Body of pancreas (tissue), 4 donors: ENCODE measurements around the gene ANKRD13C. TPM values are rescaled to one million over a fixed set of nuclear protein-coding genes. Genes with fewer than 3 reads are reported as not detected.

Experiments used
- ATAC-seq: fragments of 150-250 bp; one replicate; pipeline ENCODE4 v1.9.1; 2016
- DNase-seq, 4 donors: peaks; one replicate each; pipeline ENCODE4 v3.0.0-alpha.2; 2019
- H3K27ac ChIP-seq, 4 donors: fragments of 200-600 bp; sonication (generic); 1 replicate in 3 of 4; 2 replicates in 1 of 4; pipeline versions ENCODE4 v1.5.1 to v1.6.1; 2016 to 2019; ENCODE audit warnings: mild to moderate bottlenecking in 1 of 4, mixed read lengths in 1 of 4, moderate library complexity in 1 of 4
- H3K27me3 ChIP-seq, 2 donors: fragments of 200-600 bp; sonication (generic); one replicate each; pipeline ENCODE4 v1.6.0; 2016; ENCODE audit warnings: mild to moderate bottlenecking in 1 of 2
- H3K36me3 ChIP-seq, 2 donors: fragments of 200-600 bp; sonication (generic); replicated peaks in 1 of 2; 2 replicates each; pipeline ENCODE4 v1.5.1; 2016; ENCODE audit warnings: low read depth in 2 of 2; ENCODE audit not compliant: insufficient read depth in 1 of 2
- H3K4me1 ChIP-seq: fragments of 200-600 bp; sonication (generic); one replicate; pipeline ENCODE4 v1.6.0; 2016
- H3K4me3 ChIP-seq, 2 donors: fragments of 200-600 bp; sonication (generic); 1 replicate in 1 of 2; 2 replicates in 1 of 2; pipeline ENCODE4 v1.5.1; 2016 to 2019
- H3K9me3 ChIP-seq, 3 donors: fragments of 200-600 bp; sonication (generic); 1 replicate in 2 of 3; 2 replicates in 1 of 3; pipeline ENCODE4 v1.5.1; 2016
- CTCF ChIP-seq, 7 experiments: fragments of 450-650 bp in 4 of 7; fragments of 200-600 bp in 3 of 7; sonication (generic) in 3 of 7; IDR thresholded peaks; one replicate each; pipeline ENCODE4 v1.5.1; 2016 to 2019; ENCODE audit warnings: antibody characterized with exemption in 7 of 7
- POLR2A ChIP-seq, 3 donors: fragments of 450-650 bp; IDR thresholded peaks; one replicate each; pipeline ENCODE4 v1.6.1; 2016; ENCODE audit warnings: antibody characterized with exemption in 3 of 3, mild to moderate bottlenecking in 2 of 3
- WGBS, 2 donors: methylation state at CpG; one replicate each; pipeline ENCODE4 v1.1.5; 2017; 5-methylcytosine and 5-hydroxymethylcytosine counted together
- intact Hi-C: fragments of 100-400 bp; cut with DNase I; formaldehyde crosslinking; loops from one replicate; pipeline ENCODE4 v1.15.1; 2023
- total RNA-seq, 2 donors: library from RNA; depleted of rRNA; stranded (reverse); fragments of >200 nt; gene quantifications; one replicate each; pipeline ENCODE4 v1.1.0, GENCODE V29; 2016

ANKRD13C gene
- total RNA-seq, 2 donors from 2014 or later, result 13.7 to 21.8 TPM

- Histone ChIP-seq H3K36me3 (no peaks in the 10 kb centered on the region), H3K27me3 (no peaks in the 10 kb centered on the region), H3K4me3 (no peak overlapping the region), H3K27ac (no peak overlapping the region), H3K9me3 (no peaks in the 10 kb centered on the region), H3K4me1 (no peaks in the 10 kb centered on the region)
- ATAC-seq, result no peak
- 79 to 82% methylated on average over 7 of the region's 7 CpGs for WGBS, 2 donors
- intact Hi-C loops, result no loop called here
- TF ChIP-seq POLR2A (IDR thresholded peaks at IDR 0.05), result no peak
- no peak for TF ChIP-seq CTCF (IDR thresholded peaks at IDR 0.05)
- no peak for DNase-seq
Measured at GRCh38 chr1:70397013-70397412, 42.5 kb upstream of the ANKRD13C start.

- TF ChIP-seq POLR2A (IDR thresholded peaks at IDR 0.05) (no peak), CTCF (IDR thresholded peaks at IDR 0.05) (no peak)
- ATAC-seq (no peak), DNase-seq (no peak)
- no peaks in the 10 kb centered on the region for H3K9me3 ChIP-seq
- H3K27ac ChIP-seq, result no peak overlapping the region
- no peak overlapping the region for H3K4me3 ChIP-seq
- no peaks in the 10 kb centered on the region for H3K4me1 ChIP-seq
- WGBS, 2 donors, result 51 to 66% methylated on average over 2 of the region's 2 CpGs
- H3K36me3 ChIP-seq, result no peaks in the 10 kb centered on the region
- intact Hi-C loops, result no loop called here
- no peaks in the 10 kb centered on the region for H3K27me3 ChIP-seq
Measured at GRCh38 chr1:70396607-70397006, 42.1 kb upstream of the ANKRD13C start.

GRCh38 chr1:70392626-70393025 is 38.1 kb upstream of the ANKRD13C start:
- no peak for DNase-seq
- ATAC-seq, result no peak
- TF ChIP-seq POLR2A (IDR thresholded peaks at IDR 0.05) (no peak), CTCF (IDR thresholded peaks at IDR 0.05) (no peak)
- Histone ChIP-seq H3K36me3 (no peaks in the 10 kb centered on the region), H3K4me1 (no peaks in the 10 kb centered on the region), H3K4me3 (no peak overlapping the region), H3K27ac (no peak overlapping the region), H3K9me3 (no peaks in the 10 kb centered on the region), H3K27me3 (no peaks in the 10 kb centered on the region)
- intact Hi-C loops, result no loop called here

- no peaks in the 10 kb centered on the region for H3K36me3 ChIP-seq
- 84 to 86% methylated on average over 5 of the region's 5 CpGs for WGBS, 2 donors
- no peaks in the 10 kb centered on the region for H3K27me3 ChIP-seq
- H3K4me3 ChIP-seq, result no peak overlapping the region
- H3K4me1 ChIP-seq, result no peaks in the 10 kb centered on the region
- intact Hi-C loops, result no loop called here
- DNase-seq (no peak), ATAC-seq (no peak)
- TF ChIP-seq POLR2A (IDR thresholded peaks at IDR 0.05), result no peak
- no peak for TF ChIP-seq CTCF (IDR thresholded peaks at IDR 0.05)
- no peak overlapping the region for H3K27ac ChIP-seq
- no peaks in the 10 kb centered on the region for H3K9me3 ChIP-seq
Measured at GRCh38 chr1:70387507-70387906, 33.0 kb upstream of the ANKRD13C start.

- Histone ChIP-seq H3K36me3 (no peaks in the 10 kb centered on the region), H3K27me3 (no peaks in the 10 kb centered on the region), H3K27ac (no peak overlapping the region), H3K4me3 (no peak overlapping the region), H3K4me1 (no peaks in the 10 kb centered on the region), H3K9me3 (no peaks in the 10 kb centered on the region)
- TF ChIP-seq CTCF (IDR thresholded peaks at IDR 0.05), result no peak
- TF ChIP-seq POLR2A (IDR thresholded peaks at IDR 0.05), result no peak
- intact Hi-C loops, result no loop called here
- DNase-seq, result no peak
- ATAC-seq, result no peak
- 89 to 93% methylated on average over 2 of the region's 2 CpGs for WGBS, 2 donors
Measured at GRCh38 chr1:70386121-70386520, 31.6 kb upstream of the ANKRD13C start.
